Prostate gland (tissue), 2 donors: ENCODE results near the gene RNF167. TPM values are rescaled to one million over a fixed set of nuclear protein-coding genes. Genes with fewer than 3 reads are reported as not detected.

Experiments used
- DNase-seq: peaks from one replicate; pipeline ENCODE4 v3.0.0-alpha.2; 2019; ENCODE audit warnings: low spot score
- H3K27ac ChIP-seq, 2 donors: fragments of 200-600 bp; sonication (generic); 2 replicates each; pipeline ENCODE4 v1.5.1; 2017 to 2019
- H3K27me3 ChIP-seq: fragments of 200-600 bp; sonication (generic); replicated peaks from 2 replicates; pipeline ENCODE4 v1.5.1; 2019; ENCODE audit not compliant: insufficient read depth
- H3K36me3 ChIP-seq, 2 donors: fragments of 200-600 bp; sonication (generic); 1 replicate in 1 of 2; 2 replicates in 1 of 2; pipeline versions ENCODE4 v1.5.1 to v1.8.1; 2017 to 2019
- H3K4me1 ChIP-seq: fragments of 200-600 bp; sonication (generic); replicated peaks from 2 replicates; pipeline ENCODE4 v1.5.1; 2019
- H3K4me3 ChIP-seq, 2 donors: fragments of 200-600 bp; sonication (generic); 2 replicates each; pipeline ENCODE4 v1.5.1; 2017 to 2019
- H3K9me3 ChIP-seq: fragments of 200-600 bp; sonication (generic); 2 replicates; pipeline ENCODE4 v1.5.1; 2017
- CTCF ChIP-seq, 4 experiments: fragments of 200-600 bp in 2 of 4; fragments of 450-650 bp in 2 of 4; sonication (generic) in 2 of 4; IDR thresholded peaks; 1 replicate in 3 of 4; 2 replicates in 1 of 4; pipeline ENCODE4 v1.5.1; 2016 to 2019; ENCODE audit warnings: antibody characterized with exemption in 4 of 4, mild to moderate bottlenecking in 2 of 4, moderate library complexity in 2 of 4
- POLR2A ChIP-seq: fragments of 450-650 bp; IDR thresholded peaks from one replicate; pipeline ENCODE4 v1.6.1; 2016; ENCODE audit warnings: antibody characterized with exemption, mild to moderate bottlenecking
- POLR2AphosphoS5 ChIP-seq: sonication (generic); formaldehyde crosslinking; IDR thresholded peaks from one replicate; pipeline ENCODE4 v1.6.1; 2017; ENCODE audit warnings: antibody characterized with exemption
- WGBS: methylation state at CpG from one replicate; pipeline ENCODE4 v1.1.5; 2018; 5-methylcytosine and 5-hydroxymethylcytosine counted together
- intact Hi-C: fragments of 100-400 bp; cut with DNase I; formaldehyde crosslinking; loops from one replicate; pipeline ENCODE4 v1.14.2; 2022
- total RNA-seq, 2 donors: library from RNA; depleted of rRNA; stranded (reverse); fragments of >200 nt; gene quantifications; one replicate each; pipeline ENCODE4 v1.1.0, GENCODE V29; 2016

RNF167 gene
- total RNA-seq, 2 donors from 2014 or later, result 78.7 to 138 TPM

- intact Hi-C loops, result no loop called here
- WGBS, result 79% methylated on average over 10 of the region's 10 CpGs
- Histone ChIP-seq H3K36me3 (peaks cover 9 to 24% of the 10 kb centered on the region in 2 donors), H3K9me3 (no peaks in the 10 kb centered on the region), H3K4me3 (no peak overlapping the region), H3K27ac (no peak overlapping the region), H3K27me3 (no peaks in the 10 kb centered on the region), H3K4me1 (no peaks in the 10 kb centered on the region)
- no peak for DNase-seq
- no peak for TF ChIP-seq CTCF (IDR thresholded peaks at IDR 0.05)
- TF ChIP-seq POLR2AphosphoS5, result no peak
- TF ChIP-seq POLR2A, result no peak
Measured at GRCh38 chr17:4897198-4897687, 42.8 kb upstream of the RNF167 start.

GRCh38 chr17:4897785-4898184 is 42.3 kb upstream of the RNF167 start:
- 87% methylated on average over 5 of the region's 5 CpGs for WGBS
- Histone ChIP-seq H3K27ac (no peak overlapping the region), H3K4me1 (no peaks in the 10 kb centered on the region), H3K36me3 (peaks cover 9 to 20% of the 10 kb centered on the region in 2 donors), H3K27me3 (no peaks in the 10 kb centered on the region), H3K9me3 (no peaks in the 10 kb centered on the region), H3K4me3 (no peak overlapping the region)
- no peak for DNase-seq
- intact Hi-C loops, result no loop called here
- no peak for TF ChIP-seq POLR2AphosphoS5
- no peak for TF ChIP-seq POLR2A
- no peak for TF ChIP-seq CTCF (IDR thresholded peaks at IDR 0.05)

GRCh38 chr17:4898351-4898750 is 41.7 kb upstream of the RNF167 start:
- H3K4me1 ChIP-seq, result peaks cover 1% of the 10 kb centered on the region
- intact Hi-C loops, result no loop called here
- no peak for DNase-seq
- no peak for TF ChIP-seq POLR2AphosphoS5
- TF ChIP-seq CTCF (IDR thresholded peaks at IDR 0.05), result no peak
- no peak for TF ChIP-seq POLR2A
- no peaks in the 10 kb centered on the region for H3K9me3 ChIP-seq
- no peak overlapping the region for H3K4me3 ChIP-seq
- no peaks in the 10 kb centered on the region for H3K27me3 ChIP-seq
- H3K27ac ChIP-seq, result no peak overlapping the region
- 74% methylated on average over 8 of the region's 8 CpGs for WGBS
- peaks cover 9 to 15% of the 10 kb centered on the region in 2 donors for H3K36me3 ChIP-seq

- no peak for DNase-seq
- H3K36me3 ChIP-seq, result peaks cover 4 to 9% of the 10 kb centered on the region in 2 donors
- intact Hi-C loops, result no loop called here
- H3K27me3 ChIP-seq, result no peaks in the 10 kb centered on the region
- peak overlapping the region; percentile 42 to 45 for H3K4me3 ChIP-seq
- peak overlapping the region; percentile 48 to 56 for H3K27ac ChIP-seq
- H3K9me3 ChIP-seq, result no peaks in the 10 kb centered on the region
- no peak for TF ChIP-seq POLR2AphosphoS5
- no peak for TF ChIP-seq POLR2A
- no peak for TF ChIP-seq CTCF (IDR thresholded peaks at IDR 0.05)
- peaks cover 3% of the 10 kb centered on the region for H3K4me1 ChIP-seq
- WGBS, result 16% methylated on average over 24 of the region's 34 CpGs
Measured at GRCh38 chr17:4898927-4899326, 41.1 kb upstream of the RNF167 start.

- no peaks in the 10 kb centered on the region for H3K9me3 ChIP-seq
- H3K4me1 ChIP-seq, result peaks cover 3% of the 10 kb centered on the region
- intact Hi-C loops, result no loop called here
- peaks cover 0 to 9% of the 10 kb centered on the region in 2 donors for H3K36me3 ChIP-seq
- 18% methylated on average over 47 of the region's 60 CpGs for WGBS
- DNase-seq, result peak; percentile 88
- peak within 1 kb of the TSS; percentile 48 to 56 for H3K27ac ChIP-seq
- no peaks in the 10 kb centered on the region for H3K27me3 ChIP-seq
- TF ChIP-seq POLR2AphosphoS5, result peak; percentile 53
- TF ChIP-seq CTCF (IDR thresholded peaks at IDR 0.05), result no peak
- TF ChIP-seq POLR2A, result peak; percentile 55
- peak within 1 kb of the TSS; percentile 42 to 45 for H3K4me3 ChIP-seq
Measured at GRCh38 chr17:4899341-4900230, 40.5 kb upstream of the RNF167 start, which contains the start of gene C17orf107. C17orf107 (plus strand) TSS chr17:4899536; CDS start chr17:4899763, 227 bp downstream.
